Neural crest cell (in vitro differentiated cells): Measurements from ENCODE around the gene ZNF410. TPM values are rescaled to one million over a fixed set of nuclear protein-coding genes. Genes with fewer than 3 reads are reported as not detected.

Source experiments
- DNase-seq: peaks from one replicate; pipeline ENCODE4 v3.0.0; 2021; ENCODE audit warnings: low read depth, mixed read lengths, low spot score
- H3K27ac Mint-ChIP-seq: one replicate; pipeline ENCODE4 v1.8.0; 2021; ENCODE audit warnings: mild to moderate bottlenecking, mixed read lengths; ENCODE audit not compliant: unreplicated experiment
- H3K27me3 Mint-ChIP-seq: 2 replicates; pipeline ENCODE4 v1.8.0; 2021; ENCODE audit warnings: low read depth, mild to moderate bottlenecking, mixed read lengths
- H3K36me3 Mint-ChIP-seq: 2 replicates; pipeline ENCODE4 v1.8.0; 2021; ENCODE audit warnings: low read depth, mild to moderate bottlenecking, mixed read lengths
- H3K4me1 Mint-ChIP-seq: 2 replicates; pipeline ENCODE4 v1.8.0; 2021; ENCODE audit warnings: mixed read lengths
- H3K4me3 Mint-ChIP-seq: one replicate; pipeline ENCODE4 v1.8.0; 2021; ENCODE audit warnings: mild to moderate bottlenecking, mixed read lengths
- H3K9me3 Mint-ChIP-seq: 2 replicates; pipeline ENCODE4 v1.8.0; 2021; ENCODE audit warnings: mixed read lengths
- CTCF ChIP-seq: fragments of 200-600 bp; sonication (generic); conservative IDR thresholded peaks from 2 replicates; pipeline ENCODE4 v1.5.0; 2021; ENCODE audit warnings: antibody characterized with exemption, mild to moderate bottlenecking
- total RNA-seq: library from RNA; stranded (reverse); gene quantifications from 2 replicates; pipeline ENCODE4 v1.2.1, GENCODE V29; 2021

Gene ZNF410
- total RNA-seq, 1 donor from 2014 or later: 53.0 TPM

- H3K4me3 Mint-ChIP-seq: no peak overlapping the region
- TF ChIP-seq CTCF: no peak
- H3K27ac Mint-ChIP-seq: no peak overlapping the region
- H3K9me3 Mint-ChIP-seq: no peaks in the 10 kb centered on the region
- DNase-seq: no peak
- no peaks in the 10 kb centered on the region for H3K4me1 Mint-ChIP-seq
- peaks cover 3% of the 10 kb centered on the region for H3K36me3 Mint-ChIP-seq
- H3K27me3 Mint-ChIP-seq: no peaks in the 10 kb centered on the region
These were observed 71.9 kb downstream of the ZNF410 start for GRCh38 chr14:73958591-73958990.

DNA sequence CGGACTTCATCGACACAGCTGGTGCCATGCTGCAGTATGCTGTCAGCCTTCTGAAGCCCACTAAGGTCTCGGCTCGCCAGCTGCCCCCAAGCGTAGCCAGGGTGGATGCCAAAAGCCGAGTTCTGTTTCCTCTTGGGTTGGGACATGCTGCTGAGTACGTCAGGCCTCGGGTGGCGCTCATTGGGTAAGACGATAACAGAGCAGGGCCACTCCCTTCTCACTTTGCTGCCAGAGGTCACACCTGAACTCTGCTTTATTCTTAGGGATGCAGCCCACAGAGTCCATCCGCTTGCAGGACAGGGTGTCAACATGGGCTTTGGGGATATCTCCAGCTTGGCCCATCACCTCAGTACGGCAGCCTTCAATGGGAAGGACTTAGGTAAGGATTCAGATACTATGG, 74.5 kb downstream of the ZNF410 start:
- no peaks in the 10 kb centered on the region for H3K27me3 Mint-ChIP-seq
- TF ChIP-seq CTCF: no peak
- no peaks in the 10 kb centered on the region for H3K36me3 Mint-ChIP-seq
- H3K27ac Mint-ChIP-seq: no peak overlapping the region
- no peaks in the 10 kb centered on the region for H3K4me1 Mint-ChIP-seq
- H3K4me3 Mint-ChIP-seq: no peak overlapping the region
- DNase-seq: no peak
- H3K9me3 Mint-ChIP-seq: no peaks in the 10 kb centered on the region

GRCh38 chr14:73965216-73965615, 78.6 kb downstream of the ZNF410 start:
- Mint-ChIP-seq H3K9me3 (no peaks in the 10 kb centered on the region), H3K27ac (no peak overlapping the region), H3K4me3 (no peak overlapping the region), H3K4me1 (no peaks in the 10 kb centered on the region), H3K36me3 (no peaks in the 10 kb centered on the region), H3K27me3 (no peaks in the 10 kb centered on the region)
- no peak for TF ChIP-seq CTCF
- no peak for DNase-seq

DNA sequence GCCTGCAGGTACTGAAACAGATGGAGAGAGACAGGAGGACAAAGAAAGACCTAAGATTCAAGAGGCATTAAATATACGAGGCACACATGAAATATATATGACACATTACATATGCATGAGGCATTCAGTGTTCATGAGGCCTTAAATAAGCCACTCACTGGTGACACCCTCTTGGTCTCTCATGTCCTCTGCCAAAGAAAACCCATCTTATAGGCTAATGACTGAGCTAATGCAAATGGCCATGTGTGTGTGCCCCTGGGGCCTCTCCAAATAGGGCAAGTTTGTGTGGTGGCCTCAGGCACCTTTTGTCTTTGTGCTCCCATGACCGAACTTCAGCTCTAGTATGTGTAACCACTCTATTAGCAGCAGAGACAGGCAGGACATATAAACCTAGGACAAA, 82.2 kb downstream of the ZNF410 start:
- Mint-ChIP-seq H3K36me3 (no peaks in the 10 kb centered on the region), H3K27ac (peak overlapping the region; percentile 84), H3K4me3 (no peak overlapping the region), H3K27me3 (no peaks in the 10 kb centered on the region), H3K9me3 (no peaks in the 10 kb centered on the region), H3K4me1 (no peaks in the 10 kb centered on the region)
- DNase-seq: no peak
- TF ChIP-seq CTCF: no peak

- Mint-ChIP-seq H3K4me1 (no peaks in the 10 kb centered on the region), H3K27me3 (no peaks in the 10 kb centered on the region), H3K4me3 (no peak overlapping the region), H3K9me3 (no peaks in the 10 kb centered on the region), H3K36me3 (no peaks in the 10 kb centered on the region), H3K27ac (no peak overlapping the region)
- TF ChIP-seq CTCF: no peak
- DNase-seq: no peak
These were observed 86.8 kb downstream of the ZNF410 start for GRCh38 chr14:73973497-73973896.

GRCh38 chr14:73976125-73976524, 89.5 kb downstream of the ZNF410 start:
- H3K27me3 Mint-ChIP-seq: no peaks in the 10 kb centered on the region
- H3K4me1 Mint-ChIP-seq: no peaks in the 10 kb centered on the region
- H3K4me3 Mint-ChIP-seq: no peak overlapping the region
- H3K9me3 Mint-ChIP-seq: no peaks in the 10 kb centered on the region
- no peak overlapping the region for H3K27ac Mint-ChIP-seq
- TF ChIP-seq CTCF: no peak
- no peaks in the 10 kb centered on the region for H3K36me3 Mint-ChIP-seq
- no peak for DNase-seq
